Measurements from ENCODE around the gene FAAH. TPM values are rescaled to one million over a fixed set of nuclear protein-coding genes. Genes with fewer than 3 reads are reported as not detected.

FAAH gene
- polyA plus RNA-seq, 3 donors: 11.5 to 47.1 (median 11.5) TPM

GRCh38 chr1:46400421-46400820 is 6.3 kb downstream of the FAAH start:
- H3K27me3 Mint-ChIP-seq (ENCODE audit: low read depth in 3 of 3): peaks cover 0 to 2% (median 2%) of the 10 kb centered on the region in 3 donors
- H3K36me3 Mint-ChIP-seq: peaks cover 7 to 15% of the 10 kb centered on the region in 2 donors
- no peaks in the 10 kb centered on the region for H3K9me3 Mint-ChIP-seq
- no peaks in the 10 kb centered on the region for H4K20me1 ChIP-seq (ENCODE audit: insufficient read depth, low read length)
- peaks cover 62 to 70% of the 10 kb centered on the region in 2 donors for H3K4me1 ChIP-seq (ENCODE audit: control insufficient read depth in 1 of 2, insufficient read depth in 2 of 2, low read length in 2 of 2)
- no peak overlapping the region for H3K27ac ChIP-seq (ENCODE audit: low read depth in 1 of 2, low read length in 2 of 2)
- H3K4me3 ChIP-seq (replicated peaks in 1 of 3; ENCODE audit: low read depth in 2 of 3, low read length in 3 of 3): no peak overlapping the region
- H3K27me3 ChIP-seq (ENCODE audit: control insufficient read depth in 2 of 2, insufficient read depth in 2 of 2, low read length in 2 of 2): no peaks in the 10 kb centered on the region
- no peak overlapping the region for H2AFZ ChIP-seq (ENCODE audit: insufficient read depth, low read depth, low read length, poor library complexity, severe bottlenecking)
- H3K79me2 ChIP-seq (ENCODE audit: insufficient read depth, low read length): peaks cover 32% of the 10 kb centered on the region
- no peak overlapping the region for H3K4me3 Mint-ChIP-seq
- WGBS (ENCODE audit: insufficient coverage): 78% methylated on average over 4 of the region's 4 CpGs
- no peaks in the 10 kb centered on the region for H3K36me3 ChIP-seq (replicated peaks in 1 of 2; ENCODE audit: control insufficient read depth in 1 of 2, insufficient read depth in 2 of 2, low read length in 2 of 2)
- peak overlapping the region in 2 of 7 donors; percentile 41 to 52 for H3K27ac Mint-ChIP-seq
- intact Hi-C loops (cut with micrococcal nuclease): loop anchor here in 1 of 2 donors (5.0 to 10.0 kb wide), 2 partner anchors 33 to 324 kb away; no protein-coding TSS in a partner anchor
- no peak overlapping the region for H3K9ac ChIP-seq (ENCODE audit: insufficient read depth, low read length, poor library complexity, severe bottlenecking)
- no peak for DNase-seq
- no peak overlapping the region for H3K4me2 ChIP-seq (replicated peaks; ENCODE audit: extremely low read depth, low read length, poor library complexity, severe bottlenecking)
- no peaks in the 10 kb centered on the region for H3K9me3 ChIP-seq (replicated peaks in 1 of 2; ENCODE audit: control insufficient read depth in 1 of 2, insufficient read depth in 1 of 2, low read length in 2 of 2)
- H3K4me1 Mint-ChIP-seq: peaks cover 73% of the 10 kb centered on the region
- no peak for TF ChIP-seq CTCF (IDR thresholded peaks at IDR 0.05)

GRCh38 chr1:46401154-46401913 is 7.2 kb downstream of the FAAH start:
- H3K4me3 Mint-ChIP-seq: no peak overlapping the region
- no peaks in the 10 kb centered on the region for H3K9me3 Mint-ChIP-seq
- no peaks in the 10 kb centered on the region for H3K36me3 ChIP-seq (replicated peaks in 1 of 2; ENCODE audit: control insufficient read depth in 1 of 2, insufficient read depth in 2 of 2, low read length in 2 of 2)
- H3K9me3 ChIP-seq (replicated peaks in 1 of 2; ENCODE audit: control insufficient read depth in 1 of 2, insufficient read depth in 1 of 2, low read length in 2 of 2): no peaks in the 10 kb centered on the region
- WGBS (ENCODE audit: insufficient coverage): 64% methylated on average over 6 of the region's 6 CpGs
- H3K27ac Mint-ChIP-seq: peak overlapping the region; percentile 54 to 88 (median 77)
- intact Hi-C loops (cut with micrococcal nuclease): loop anchor here in 1 of 2 donors (5.0 to 10.0 kb wide), 2 partner anchors 34 to 323 kb away; no protein-coding TSS in a partner anchor
- no peak overlapping the region for H3K4me2 ChIP-seq (replicated peaks; ENCODE audit: extremely low read depth, low read length, poor library complexity, severe bottlenecking)
- peak in 2 of 3 donors; percentile 34 to 53 for DNase-seq
- H2AFZ ChIP-seq (ENCODE audit: insufficient read depth, low read depth, low read length, poor library complexity, severe bottlenecking): no peak overlapping the region
- no peaks in the 10 kb centered on the region for H3K27me3 ChIP-seq (ENCODE audit: control insufficient read depth in 2 of 2, insufficient read depth in 2 of 2, low read length in 2 of 2)
- no peak for TF ChIP-seq CTCF (IDR thresholded peaks at IDR 0.05)
- no peaks in the 10 kb centered on the region for H4K20me1 ChIP-seq (ENCODE audit: insufficient read depth, low read length)
- H3K4me3 ChIP-seq (replicated peaks in 1 of 3; ENCODE audit: low read depth in 2 of 3, low read length in 3 of 3): peak overlapping the region in 1 of 3 experiments; percentile 25
- peak overlapping the region; percentile 72 to 76 for H3K27ac ChIP-seq (ENCODE audit: low read depth in 1 of 2, low read length in 2 of 2)
- H3K9ac ChIP-seq (ENCODE audit: insufficient read depth, low read length, poor library complexity, severe bottlenecking): no peak overlapping the region
- H3K79me2 ChIP-seq (ENCODE audit: insufficient read depth, low read length): peaks cover 31% of the 10 kb centered on the region
- peaks cover 64 to 70% of the 10 kb centered on the region in 2 donors for H3K4me1 ChIP-seq (ENCODE audit: control insufficient read depth in 1 of 2, insufficient read depth in 2 of 2, low read length in 2 of 2)
- H3K27me3 Mint-ChIP-seq (ENCODE audit: low read depth in 3 of 3): peaks cover 0 to 2% (median 2%) of the 10 kb centered on the region in 3 donors
- H3K4me1 Mint-ChIP-seq: peaks cover 72% of the 10 kb centered on the region
- peaks cover 7 to 18% of the 10 kb centered on the region in 2 donors for H3K36me3 Mint-ChIP-seq

Data from CD14-positive monocyte (primary cell).